Colon (tissue), 2 donors: ENCODE results near the gene WNT7B.

Source experiments
- FAIRE-seq: peaks from 2 replicates; lab custom pipeline; 2012; peaks lifted over from hg19 to GRCh38; lab: Jason Lieb, UNC
- donor health status: control.
- donor health status: control.

Gene WNT7B

DNA sequence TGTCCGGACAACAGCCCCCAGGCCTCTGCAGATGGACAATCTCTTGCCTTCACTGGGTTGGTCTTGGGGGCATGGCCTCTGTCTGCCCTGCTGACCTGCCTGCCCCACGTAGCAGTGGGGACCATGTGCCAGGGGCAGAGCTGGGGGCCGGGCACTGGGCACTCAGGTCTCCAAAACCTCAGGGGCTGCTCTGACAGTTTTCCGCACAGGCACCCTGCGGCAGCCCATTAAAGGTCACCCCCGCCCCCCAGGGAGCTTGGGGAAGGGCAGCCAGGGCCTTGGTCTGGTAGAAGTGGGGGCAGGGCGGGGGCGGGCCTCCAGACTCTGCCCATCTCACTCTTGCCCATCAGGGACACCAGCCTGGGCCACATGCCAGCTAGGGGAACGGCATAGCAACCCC, 49.9 kb downstream of the WNT7B start:
- FAIRE-seq = no peak

DNA sequence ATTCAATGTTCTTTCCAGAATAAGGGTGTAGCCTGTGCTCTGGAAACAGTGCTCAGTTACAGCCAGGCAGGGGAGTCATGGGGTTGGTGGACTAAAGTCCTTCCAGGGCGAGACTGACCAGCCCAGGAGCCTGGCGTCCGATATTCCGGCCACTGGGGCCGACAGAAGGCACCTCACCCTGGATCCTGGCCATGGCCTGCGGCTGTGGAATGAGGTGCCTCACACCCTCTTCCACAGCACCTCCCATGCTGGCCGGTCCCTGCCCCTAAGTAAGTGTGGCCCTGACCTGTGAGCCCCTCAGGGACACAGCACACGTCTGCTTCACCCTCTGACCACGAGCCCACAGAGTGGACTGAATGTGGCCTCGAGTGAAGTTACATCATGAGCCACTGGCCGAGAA, 50.5 kb downstream of the WNT7B start:
- FAIRE-seq = no peak

DNA sequence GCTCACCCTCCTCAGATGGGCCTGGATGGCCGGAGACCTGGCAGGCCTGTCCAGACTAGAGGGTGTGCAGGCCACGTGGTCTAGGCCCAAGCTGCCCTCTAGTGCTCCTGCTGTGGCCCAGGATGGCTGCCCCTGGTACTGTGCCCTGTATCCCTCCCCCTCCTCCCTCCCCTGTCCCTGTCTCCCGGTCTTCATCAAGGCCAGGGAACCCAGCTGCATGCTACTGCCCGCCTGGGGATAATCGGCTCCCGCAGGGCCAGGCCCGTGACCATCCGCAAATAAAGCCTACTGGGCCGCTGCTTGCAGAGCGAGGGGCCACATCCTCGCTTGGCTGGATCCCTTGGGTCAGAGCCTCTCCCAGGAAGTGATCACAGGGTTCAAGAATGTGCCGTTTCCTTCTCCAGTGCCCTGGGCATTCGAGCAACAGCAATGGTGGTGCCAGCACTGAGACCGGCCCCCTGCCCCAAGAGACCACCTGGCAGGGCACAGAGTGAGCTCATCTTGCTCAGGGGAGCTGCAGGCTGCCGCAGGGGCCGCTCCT, 51.1 kb downstream of the WNT7B start:
- FAIRE-seq = no peak

DNA sequence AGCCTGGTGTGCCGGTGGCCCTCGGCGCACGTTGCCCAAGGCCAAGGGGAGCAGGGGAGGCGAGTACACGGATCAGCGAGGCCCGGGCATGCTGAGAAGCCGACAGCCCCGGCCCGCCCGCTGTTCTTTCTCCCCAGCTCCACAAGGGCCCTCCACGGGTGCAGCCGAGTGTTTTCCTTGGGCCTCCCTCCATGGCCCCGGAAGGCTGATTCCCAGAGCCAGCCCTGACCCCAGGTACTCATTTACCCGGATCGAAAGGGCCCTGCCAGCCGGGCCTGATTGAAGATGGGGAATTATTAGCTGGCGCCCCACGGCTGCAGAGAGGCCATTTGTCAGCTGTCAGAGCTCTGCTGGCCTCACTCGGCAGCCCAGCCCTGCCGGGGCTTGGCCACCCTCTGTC, 53.1 kb downstream of the WNT7B start:
- FAIRE-seq = no peak

DNA sequence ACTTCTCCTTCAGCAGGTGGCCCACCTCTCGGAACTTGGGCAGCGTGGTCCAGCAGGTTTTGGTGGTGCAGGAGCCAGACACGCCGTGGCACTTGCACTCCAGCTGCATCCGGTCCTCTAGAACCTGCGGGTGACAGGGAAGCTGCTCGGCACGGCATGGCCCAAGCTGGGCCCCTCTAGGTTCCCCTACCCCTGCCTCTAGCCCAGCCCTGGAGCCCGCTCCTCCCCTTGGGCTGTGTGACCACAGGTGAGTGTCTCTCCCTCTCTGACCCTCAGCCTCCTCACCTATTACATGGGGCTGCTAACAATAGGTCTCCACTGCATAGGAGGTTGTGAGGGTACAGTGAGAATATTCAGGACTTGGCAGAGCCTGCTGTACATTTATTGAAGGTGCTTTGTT, 53.8 kb downstream of the WNT7B start:
- no peak for FAIRE-seq

DNA sequence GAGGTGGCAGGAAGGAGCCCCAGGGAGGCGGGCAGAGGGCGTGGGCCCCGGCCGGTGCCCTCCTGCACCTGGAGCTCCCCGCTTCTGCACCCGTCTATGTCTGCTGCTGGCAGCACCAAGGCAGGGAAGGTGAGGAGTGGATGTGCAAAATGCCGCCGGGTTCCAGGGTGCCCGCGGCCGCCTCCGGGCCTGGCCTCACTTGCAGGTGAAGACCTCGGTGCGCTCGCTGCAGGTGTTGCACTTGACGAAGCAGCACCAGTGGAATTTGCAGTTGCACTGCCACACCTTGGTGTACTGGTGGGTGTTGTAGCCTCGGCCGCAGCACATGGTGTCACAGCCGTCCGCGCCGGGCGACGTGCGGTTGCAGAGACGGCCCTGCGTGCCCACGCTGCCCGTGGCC, 54.3 kb downstream of the WNT7B start:
- FAIRE-seq = no peak

DNA sequence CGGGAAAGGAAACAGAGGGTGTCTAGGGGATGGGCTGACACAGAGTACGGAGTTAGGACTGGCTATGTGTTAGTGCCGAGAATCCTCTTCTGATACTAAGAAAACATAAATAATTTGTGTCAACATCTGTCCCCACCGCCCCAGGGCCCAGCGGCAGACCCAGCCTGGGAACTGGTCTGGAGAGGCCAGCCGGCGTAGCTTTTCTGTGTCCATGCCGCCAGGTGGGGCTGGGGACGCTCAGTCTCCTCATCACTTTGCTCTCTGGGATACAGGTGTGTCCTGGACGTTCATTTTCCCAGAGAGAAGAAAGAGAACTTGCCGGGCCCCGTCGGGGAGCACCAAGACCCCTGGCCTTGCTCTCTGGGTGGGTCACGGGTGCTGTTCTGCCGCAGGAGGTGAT, 54.7 kb downstream of the WNT7B start:
- no peak for FAIRE-seq

DNA sequence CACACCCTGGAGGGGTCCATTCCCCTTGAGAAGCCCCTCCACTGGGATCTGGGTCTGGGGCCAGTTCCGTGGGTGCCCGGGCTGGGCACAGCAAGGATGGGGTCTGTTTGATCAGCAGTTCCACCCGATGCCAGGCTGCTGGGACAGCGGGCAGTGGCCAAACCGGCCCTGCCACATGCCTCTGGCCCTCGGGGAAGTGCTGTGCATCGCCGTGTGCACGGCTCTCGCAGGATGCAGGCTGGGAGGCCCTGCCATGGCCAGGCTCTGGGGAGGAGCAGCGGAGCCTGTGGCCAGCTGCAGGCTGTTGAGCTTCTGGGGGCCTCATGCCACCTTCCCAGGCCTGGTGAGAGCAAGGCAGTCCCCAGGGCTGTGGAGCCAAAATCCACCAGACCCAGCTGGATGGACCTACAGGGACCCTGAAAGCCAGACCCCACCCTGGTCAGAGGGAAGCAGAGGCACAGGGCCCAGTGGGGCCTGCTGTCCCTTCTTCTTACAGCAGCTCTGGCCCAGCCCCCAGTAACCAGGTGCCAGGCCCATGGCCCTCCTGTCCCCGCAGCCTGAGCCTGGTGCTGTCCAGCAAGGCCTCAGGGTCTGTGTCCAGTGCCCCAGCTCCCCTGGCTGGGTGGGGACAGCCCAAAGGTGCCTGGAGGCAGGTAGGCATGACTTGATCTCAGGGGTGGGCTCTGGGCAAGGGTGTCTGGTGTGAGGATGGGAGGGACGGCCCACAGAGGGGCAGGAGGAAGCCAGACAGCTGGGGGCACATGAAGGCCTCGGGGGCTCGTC, 57.3 kb downstream of the WNT7B start:
- no peak for FAIRE-seq

DNA sequence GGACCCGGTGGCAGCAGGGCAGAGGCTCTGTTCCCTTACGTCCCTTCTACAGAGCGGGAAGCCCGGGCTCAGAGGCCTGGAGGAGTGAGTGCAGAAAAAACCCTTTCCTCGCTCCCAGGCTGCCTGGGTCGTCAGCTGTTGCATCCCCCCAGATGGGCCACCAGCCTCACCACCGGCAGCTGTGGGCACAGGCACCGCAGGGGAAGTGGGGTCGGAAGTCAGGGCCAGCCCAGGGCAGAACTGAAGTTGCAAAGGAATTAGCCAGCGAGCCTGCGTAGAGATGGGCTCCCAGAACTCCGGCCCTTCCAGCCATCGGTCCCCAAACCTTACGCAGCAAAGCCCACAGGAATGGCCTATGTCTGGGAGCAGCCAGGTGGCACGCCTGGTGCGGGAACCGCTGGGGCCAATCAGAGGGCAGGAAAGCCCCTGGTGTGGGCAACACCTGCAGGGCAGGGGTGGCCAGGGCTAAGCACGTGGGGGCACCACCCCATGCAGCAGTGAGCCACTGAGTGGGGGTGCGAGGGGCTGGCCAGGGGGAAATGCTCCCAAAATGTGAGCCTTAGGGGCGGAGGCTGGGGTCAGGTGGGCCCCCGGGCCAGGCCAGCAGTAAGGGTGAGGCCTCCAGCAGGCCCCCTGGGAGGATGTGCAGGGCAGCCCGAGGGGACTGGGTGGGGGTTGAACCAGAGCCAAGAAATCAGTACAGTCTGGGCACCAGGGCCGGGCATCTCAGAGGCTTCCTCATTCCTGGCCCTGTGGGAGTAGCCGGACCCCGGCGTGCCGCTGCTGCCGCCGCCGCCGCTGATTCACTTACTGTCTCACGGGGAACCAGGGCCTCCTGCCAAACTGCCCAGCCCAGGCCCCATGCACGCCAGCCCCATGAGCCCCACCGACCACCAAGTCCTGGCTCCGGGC, 58.2 kb downstream of the WNT7B start:
- FAIRE-seq = no peak

DNA sequence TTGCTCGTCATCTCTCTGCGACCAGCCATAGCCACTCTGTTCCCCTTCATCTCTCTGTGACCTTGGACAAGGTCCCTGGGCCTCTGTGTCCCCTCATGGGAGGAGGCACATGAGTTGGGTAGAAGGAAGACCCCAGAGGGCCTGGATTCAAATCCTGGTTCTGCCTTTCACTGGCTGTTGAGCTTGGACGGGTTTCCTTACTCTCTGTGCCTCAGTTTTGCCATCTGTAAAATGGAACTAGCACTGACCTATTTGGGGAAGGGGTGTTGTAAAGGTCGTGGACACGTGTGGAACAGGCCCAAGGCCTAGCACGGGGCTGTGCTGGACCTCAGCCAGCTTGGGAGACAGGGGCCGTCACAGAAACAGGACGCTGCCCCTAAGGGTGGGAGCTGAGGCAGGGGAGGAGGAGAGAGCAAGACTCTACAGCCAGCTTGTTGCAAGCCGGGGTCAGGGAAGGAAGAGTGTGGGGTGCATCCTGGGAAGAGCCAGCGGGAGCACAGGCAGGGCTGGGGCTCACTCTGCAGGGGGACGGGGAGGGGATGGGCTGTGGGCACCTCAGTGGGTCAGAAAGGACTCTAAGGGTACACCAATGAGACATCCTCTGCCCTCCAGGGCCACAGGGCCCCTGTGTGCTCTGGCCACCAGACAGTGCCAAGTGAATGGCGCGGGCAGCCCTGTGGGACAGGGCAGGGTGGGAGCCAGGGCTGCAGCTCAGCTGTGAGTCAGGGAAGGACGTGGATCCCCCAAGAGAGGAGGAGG, 59.1 kb downstream of the WNT7B start:
- no peak for FAIRE-seq

DNA sequence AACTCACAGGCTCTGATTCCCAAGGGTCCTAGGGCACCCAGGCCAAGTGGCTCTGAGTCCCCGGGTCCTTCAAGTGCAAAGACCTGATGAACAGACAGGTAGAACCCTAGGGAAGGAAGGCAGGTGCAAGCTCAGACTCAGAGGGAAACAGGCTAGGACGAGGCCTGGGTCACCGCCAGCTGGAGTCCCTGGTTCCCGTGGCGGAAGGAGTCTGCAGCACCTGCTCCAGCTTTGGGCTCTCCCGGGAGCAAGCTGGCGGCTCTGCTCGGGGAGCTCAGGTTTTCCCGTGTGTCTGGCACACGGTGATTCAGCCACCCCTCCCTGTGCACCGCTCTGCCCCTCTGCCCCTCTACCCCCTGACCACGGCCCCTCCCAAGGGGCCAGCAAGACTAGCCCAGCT, 59.8 kb downstream of the WNT7B start:
- no peak for FAIRE-seq

DNA sequence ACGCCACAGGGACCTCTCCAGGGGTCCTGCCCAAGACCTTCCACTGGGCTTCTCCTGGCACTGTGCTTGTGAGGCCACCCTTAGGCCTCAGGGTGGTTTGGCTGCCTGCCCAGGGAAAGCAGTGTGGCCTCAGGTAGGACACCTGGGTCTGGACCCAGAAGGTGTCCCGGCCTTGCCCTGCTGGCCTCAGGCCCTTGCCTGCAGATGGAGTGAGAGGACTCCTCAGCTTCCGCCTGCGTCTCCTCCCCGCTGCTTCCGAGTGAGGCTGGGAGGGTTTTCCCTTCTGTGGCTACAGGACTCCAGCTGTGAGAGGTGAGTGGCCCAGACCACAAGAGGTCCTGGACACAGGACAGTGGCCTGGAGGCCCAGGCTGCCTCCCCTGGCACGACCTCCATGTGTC, 60.4 kb downstream of the WNT7B start:
- no peak for FAIRE-seq

DNA sequence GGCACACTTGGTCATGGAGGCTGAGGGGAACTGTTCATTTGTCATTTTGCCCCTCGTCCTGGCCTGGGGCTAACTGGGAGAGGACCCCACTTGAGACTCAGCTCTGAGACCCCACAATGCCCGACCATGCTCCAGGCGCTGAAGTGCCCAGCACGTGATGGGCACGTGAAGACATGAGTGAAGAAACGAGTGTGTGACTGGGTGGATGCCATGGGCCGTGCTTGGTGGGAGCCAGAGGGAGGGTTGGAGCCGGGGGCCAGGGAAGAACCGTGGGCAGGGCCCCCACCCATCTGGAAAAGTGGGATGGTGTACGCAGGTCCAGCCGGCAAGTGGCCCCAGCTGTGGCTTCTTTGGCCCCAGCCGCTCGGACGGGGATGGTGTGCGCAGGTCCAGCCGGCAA, 61.1 kb downstream of the WNT7B start:
- no peak for FAIRE-seq

DNA sequence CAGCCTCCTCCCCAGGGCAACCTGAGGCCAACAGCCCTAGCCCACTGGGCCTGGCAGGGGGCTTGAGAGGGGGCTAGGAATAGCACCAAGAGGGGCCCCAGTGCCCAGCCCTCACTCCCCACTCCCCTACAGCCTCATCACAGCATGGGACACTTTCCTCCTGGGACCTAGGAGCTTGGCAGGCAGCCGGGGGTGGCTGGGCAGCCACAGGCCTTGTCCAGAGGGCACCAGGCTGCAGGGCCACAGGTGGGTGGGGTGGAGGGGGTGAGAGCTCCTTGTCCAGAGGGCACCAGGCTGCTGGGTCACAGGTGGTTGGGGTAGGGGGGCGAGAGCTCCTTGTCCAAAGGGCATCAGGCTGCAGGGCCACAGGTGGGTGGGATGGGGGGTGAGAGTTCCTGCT, 61.8 kb downstream of the WNT7B start:
- no peak for FAIRE-seq

DNA sequence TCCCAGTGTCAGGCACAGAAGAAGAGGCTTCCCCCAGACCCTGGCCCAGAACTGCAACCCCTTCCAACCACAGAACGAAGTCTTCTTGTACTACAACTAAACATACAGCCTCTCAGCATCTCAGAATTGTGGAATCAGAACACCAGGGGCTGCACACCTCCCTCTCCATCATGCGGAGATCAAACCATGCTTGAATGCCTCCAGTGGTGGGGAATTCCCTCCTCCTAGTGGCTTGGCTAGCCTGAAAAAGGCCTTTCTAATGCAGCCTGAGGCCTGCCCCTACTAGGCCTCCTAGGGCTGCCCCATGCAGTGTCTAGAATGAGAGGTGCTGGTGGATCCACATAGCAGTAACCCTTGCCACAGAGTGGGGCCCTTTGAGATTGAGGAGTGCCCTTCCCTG, 62.7 kb downstream of the WNT7B start:
- no peak for FAIRE-seq

DNA sequence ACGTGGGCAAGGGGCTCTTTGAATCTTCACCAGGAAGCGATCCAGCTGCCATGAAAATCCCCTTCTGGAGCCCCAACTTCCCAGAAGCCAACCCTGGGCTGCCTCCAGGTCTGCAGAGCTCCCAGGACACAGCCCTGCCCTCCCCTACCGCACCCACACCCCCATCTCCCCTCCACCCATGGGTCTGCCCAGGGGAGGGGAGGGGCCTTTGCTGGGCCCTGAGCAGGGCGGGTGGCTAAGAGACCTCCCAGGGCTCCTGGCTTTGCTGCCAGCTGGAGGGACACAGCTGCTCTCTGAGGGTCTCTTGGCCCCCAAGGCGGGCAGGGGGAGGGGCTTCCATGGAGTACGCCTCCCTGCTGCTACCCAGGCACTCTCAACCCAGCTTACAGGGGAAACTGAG, 64.1 kb downstream of the WNT7B start:
- FAIRE-seq = no peak

DNA sequence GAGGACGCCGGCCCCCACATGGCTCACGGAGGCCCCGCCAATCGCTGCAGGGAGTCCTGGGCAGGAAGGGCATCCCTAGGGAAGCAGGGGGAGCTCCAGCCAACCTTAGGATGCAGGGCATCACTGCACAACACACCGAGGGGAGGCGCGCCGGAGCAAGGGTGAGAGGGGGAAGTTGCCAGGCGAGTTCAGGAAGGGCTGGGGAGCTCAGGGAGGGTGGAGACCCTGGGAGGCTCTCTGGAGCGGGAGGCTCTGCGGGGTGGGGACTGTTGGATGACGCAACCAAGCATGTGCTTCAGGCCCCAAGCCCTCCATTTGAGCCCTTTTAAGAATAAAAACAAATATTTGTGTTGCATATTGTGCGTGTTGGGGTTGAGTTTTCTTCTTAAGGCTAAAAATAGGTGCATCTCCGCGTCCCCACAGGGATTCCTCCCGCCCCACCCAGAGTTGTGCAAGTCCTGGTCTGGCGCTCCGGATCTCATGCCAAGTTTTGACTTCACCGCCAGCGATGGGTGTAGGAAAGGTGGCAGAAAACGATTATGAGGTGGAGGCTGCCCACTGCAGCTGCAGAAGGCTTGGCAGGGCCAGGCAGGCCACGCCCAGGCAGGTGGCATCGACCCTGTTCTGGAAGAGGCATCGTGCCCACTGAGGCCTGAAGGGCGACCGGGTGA, 65.2 kb downstream of the WNT7B start:
- no peak for FAIRE-seq

DNA sequence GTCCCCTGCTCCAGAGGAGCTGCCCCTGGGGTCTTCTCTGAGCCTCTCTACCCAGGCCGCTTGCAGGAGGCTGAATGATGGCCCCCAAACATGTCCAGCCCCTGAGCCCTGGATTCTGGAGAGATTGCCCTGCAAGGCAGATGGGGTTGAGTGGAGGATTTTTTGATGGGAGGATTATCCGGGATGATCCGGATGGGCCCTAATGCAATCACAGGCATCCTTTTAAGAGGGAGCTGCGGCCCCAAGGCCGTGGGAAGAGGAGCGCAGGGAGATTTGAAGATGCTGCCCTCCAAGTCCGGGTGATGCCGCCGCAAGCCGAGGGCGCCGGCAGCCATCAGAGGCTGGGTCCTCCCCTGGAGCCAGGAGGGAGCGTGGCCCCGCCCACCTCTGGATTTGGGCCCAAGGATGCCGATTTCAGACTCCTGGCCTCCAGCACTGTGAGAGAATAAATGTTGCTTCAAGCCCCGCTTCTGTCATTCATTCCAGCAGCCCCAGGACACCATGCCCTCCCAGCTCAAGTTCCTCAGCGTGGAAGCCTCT, 66.0 kb downstream of the WNT7B start:
- no peak for FAIRE-seq

DNA sequence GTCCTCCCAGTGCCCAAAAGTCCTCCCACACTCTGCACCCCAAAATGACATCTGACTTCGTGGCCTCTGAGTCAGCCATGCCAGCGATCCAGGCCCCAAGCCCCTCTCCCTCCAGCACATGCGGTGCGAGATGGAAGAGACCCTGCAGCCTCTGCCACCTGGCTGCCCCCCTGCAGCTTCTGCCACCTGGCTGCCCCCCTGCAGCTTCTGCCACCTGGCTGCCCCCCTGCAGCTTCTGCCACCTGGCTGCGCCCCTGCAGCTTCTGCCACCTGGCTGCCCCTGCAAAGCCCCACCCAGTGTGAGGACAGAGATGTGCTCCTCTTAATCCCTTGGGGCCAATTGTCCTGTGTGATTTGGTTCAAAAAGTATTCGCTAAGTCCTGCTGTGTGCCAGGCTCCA, 68.0 kb downstream of the WNT7B start:
- FAIRE-seq = no peak

DNA sequence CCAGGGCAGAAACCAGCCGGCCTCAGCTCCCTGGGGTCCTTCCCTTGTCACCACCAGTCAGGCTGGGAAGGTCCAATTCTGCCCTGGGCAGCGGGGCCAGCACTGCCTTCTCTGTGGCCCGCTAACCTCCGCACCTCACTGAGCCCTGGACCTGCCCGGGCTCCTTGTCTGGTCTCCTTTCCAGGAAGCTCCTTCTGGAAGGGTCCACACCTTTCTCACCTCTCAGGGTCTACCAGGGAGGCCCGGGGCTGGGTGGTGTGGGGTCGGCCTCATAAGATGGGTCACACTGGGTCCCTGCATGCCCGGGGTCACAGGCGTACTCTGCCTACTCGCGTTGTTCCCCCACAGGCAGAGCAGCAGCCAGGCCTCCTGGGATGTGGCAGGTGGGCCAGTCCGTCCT, 69.0 kb downstream of the WNT7B start:
- no peak for FAIRE-seq

DNA sequence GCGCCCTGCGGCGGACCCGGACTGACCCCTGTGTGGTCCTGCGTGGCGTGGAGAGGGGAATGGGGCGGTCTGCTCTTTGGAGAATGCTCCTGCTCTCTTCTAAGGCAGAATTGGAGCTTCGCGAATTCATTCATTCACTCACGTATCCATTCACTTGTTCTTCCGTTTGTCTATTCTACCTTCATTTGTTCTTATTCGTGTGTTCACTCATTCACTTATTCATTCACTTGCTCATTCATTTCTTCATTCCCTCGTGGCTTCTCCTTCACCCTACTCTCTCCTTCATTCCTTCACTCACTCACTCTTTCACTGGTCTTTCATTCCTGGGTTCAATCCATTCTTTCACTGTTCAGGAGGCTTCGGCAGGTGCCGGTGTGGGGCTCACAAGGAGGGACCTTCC, 69.6 kb downstream of the WNT7B start:
- FAIRE-seq = no peak

DNA sequence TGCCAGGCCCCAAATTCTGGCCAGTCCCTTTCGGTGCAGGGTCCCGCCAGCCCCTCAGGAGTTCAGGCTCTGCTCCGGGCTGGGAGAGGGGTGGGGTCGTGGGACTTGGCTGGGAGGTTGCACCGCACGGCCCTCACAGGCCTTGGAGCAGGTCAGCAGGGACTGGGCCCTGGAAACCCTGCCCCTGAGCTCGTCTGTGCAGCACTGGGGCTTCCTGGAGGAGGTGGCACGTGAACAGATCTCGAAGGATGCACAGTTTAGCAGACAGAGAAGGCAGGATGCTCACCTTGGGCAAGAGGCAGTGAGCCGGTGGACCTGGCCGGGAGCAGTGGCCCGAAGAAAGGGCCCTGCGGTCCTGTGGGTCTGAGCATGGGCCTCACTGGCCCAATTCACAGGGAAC, 70.0 kb downstream of the WNT7B start:
- FAIRE-seq = no peak
